Measurements from ENCODE around the gene GPC6. TPM values are rescaled to one million over a fixed set of nuclear protein-coding genes. Genes with fewer than 3 reads are reported as not detected.
"Not testable (repeated sequence)": the region's sequence is repeated elsewhere in the genome, so short reads cannot be mapped to it uniquely, and the experiment has no call there.

The GPC6 gene
- total RNA-seq, 1 experiment from 2014 or later = 0.22 TPM

DNA sequence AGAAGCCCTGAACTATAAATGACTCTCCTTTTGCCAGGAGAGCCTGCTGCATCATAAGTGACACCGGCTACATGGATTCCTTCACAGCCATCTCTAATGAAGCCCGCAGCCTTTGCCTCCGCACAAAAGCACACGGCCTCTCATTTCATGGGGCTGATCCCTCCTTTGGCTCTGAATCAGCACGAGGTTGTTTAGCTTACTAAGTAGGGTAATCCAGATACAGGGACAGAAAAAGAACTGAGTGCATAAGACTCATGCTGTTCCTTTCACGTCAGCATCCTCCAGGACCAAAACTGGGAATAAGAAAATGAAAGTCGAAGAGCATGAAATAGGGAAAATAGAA lies 1116.6 kb downstream of the GPC6 start:
- H3K4me2 ChIP-seq (ENCODE audit: low read length) = no peak overlapping the region
- no peaks in the 10 kb centered on the region for H3K27me3 ChIP-seq (ENCODE audit: insufficient read depth, low read length)
- no peaks in the 10 kb centered on the region for H3K79me2 ChIP-seq (ENCODE audit: insufficient read depth, low read length)
- H3K36me3 ChIP-seq (ENCODE audit: control insufficient read depth in 1 of 2, insufficient read depth in 2 of 2, low read length in 2 of 2) = no peaks in the 10 kb centered on the region
- TF ChIP-seq, protein P1, sequence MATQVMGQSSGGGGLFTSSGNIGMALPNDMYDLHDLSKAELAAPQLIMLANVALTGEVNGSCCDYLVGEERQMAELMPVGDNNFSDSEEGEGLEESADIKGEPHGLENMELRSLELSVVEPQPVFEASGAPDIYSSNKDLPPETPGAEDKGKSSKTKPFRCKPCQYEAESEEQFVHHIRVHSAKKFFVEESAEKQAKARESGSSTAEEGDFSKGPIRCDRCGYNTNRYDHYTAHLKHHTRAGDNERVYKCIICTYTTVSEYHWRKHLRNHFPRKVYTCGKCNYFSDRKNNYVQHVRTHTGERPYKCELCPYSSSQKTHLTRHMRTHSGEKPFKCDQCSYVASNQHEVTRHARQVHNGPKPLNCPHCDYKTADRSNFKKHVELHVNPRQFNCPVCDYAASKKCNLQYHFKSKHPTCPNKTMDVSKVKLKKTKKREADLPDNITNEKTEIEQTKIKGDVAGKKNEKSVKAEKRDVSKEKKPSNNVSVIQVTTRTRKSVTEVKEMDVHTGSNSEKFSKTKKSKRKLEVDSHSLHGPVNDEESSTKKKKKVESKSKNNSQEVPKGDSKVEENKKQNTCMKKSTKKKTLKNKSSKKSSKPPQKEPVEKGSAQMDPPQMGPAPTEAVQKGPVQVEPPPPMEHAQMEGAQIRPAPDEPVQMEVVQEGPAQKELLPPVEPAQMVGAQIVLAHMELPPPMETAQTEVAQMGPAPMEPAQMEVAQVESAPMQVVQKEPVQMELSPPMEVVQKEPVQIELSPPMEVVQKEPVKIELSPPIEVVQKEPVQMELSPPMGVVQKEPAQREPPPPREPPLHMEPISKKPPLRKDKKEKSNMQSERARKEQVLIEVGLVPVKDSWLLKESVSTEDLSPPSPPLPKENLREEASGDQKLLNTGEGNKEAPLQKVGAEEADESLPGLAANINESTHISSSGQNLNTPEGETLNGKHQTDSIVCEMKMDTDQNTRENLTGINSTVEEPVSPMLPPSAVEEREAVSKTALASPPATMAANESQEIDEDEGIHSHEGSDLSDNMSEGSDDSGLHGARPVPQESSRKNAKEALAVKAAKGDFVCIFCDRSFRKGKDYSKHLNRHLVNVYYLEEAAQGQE (IDR thresholded peaks at IDR 0.05; ENCODE audit: low read depth) = no peak
- TF ChIP-seq CEBPB (IDR thresholded peaks at IDR 0.05; ENCODE audit: low read depth) = no peak
- TF ChIP-seq SRF (IDR thresholded peaks at IDR 0.05; ENCODE audit: low read depth) = no peak
- TF ChIP-seq SIN3A (IDR thresholded peaks at IDR 0.05; ENCODE audit: low read depth) = no peak
- TF ChIP-seq EZH2phosphoT487 (IDR thresholded peaks at IDR 0.05; ENCODE audit: borderline replicate concordance) = no peak
- no peak for TF ChIP-seq TCF7L2 (IDR thresholded peaks at IDR 0.05; ENCODE audit: borderline replicate concordance, extremely low read depth, insufficient read depth, insufficient read length)
- no peak for TF ChIP-seq RAD21 (IDR thresholded peaks at IDR 0.05; ENCODE audit: low read depth)
- no peak for TF ChIP-seq EGR1 (IDR thresholded peaks at IDR 0.05; ENCODE audit: low read depth)
- TF ChIP-seq ELF1 (IDR thresholded peaks at IDR 0.05; ENCODE audit: borderline replicate concordance, low read depth) = no peak
- no peak for TF ChIP-seq CBX3 (IDR thresholded peaks at IDR 0.05; ENCODE audit: low read depth)
- no peak for TF ChIP-seq YY1 (IDR thresholded peaks at IDR 0.05; ENCODE audit: extremely low read depth, insufficient replicate concordance, low read depth, low read length)
- no peak for TF ChIP-seq JUND (IDR thresholded peaks at IDR 0.05)
- H2AFZ ChIP-seq (ENCODE audit: low read depth, low read length, poor library complexity, severe bottlenecking) = no peak overlapping the region
- H4K20me1 ChIP-seq (ENCODE audit: insufficient read depth) = no peaks in the 10 kb centered on the region
- ATAC-seq (no peak), DNase-seq (ENCODE audit: low read depth, low spot score) (no peak)
- H3K9me3 ChIP-seq (ENCODE audit: control insufficient read depth in 1 of 2, insufficient read depth in 1 of 2, low read depth in 1 of 2, low read length in 2 of 2) = no peaks in the 10 kb centered on the region; a peak in 1 of 4 replicates
- no peak overlapping the region for H3K27ac ChIP-seq (ENCODE audit: low read depth, low read length)
- no peaks in the 10 kb centered on the region for H3K9me2 ChIP-seq (ENCODE audit: insufficient read depth)
- RAD21 ChIA-PET (ENCODE audit: low non-redundant PET in 1 of 2, low total read pairs in 2 of 2, uncharacterized antibody in 2 of 2, unreplicated experiment in 2 of 2) = no interaction called here
- no TSS peak for BruUV-seq (replicated peaks)
- POLR2A ChIA-PET = no interaction called here
- H3K4me3 ChIP-seq (replicated peaks in 1 of 2; ENCODE audit: low read depth in 1 of 2, low read length in 2 of 2) = no peak overlapping the region
- H3K9ac ChIP-seq (ENCODE audit: low read length) = no peak overlapping the region
- no peaks in the 10 kb centered on the region for H3K4me1 ChIP-seq (ENCODE audit: control insufficient read depth in 1 of 2, insufficient read depth in 2 of 2, low read length in 2 of 2)
- intact Hi-C loops (cut with micrococcal nuclease) = no loop called here
- CTCF ChIA-PET = no interaction called here

DNA sequence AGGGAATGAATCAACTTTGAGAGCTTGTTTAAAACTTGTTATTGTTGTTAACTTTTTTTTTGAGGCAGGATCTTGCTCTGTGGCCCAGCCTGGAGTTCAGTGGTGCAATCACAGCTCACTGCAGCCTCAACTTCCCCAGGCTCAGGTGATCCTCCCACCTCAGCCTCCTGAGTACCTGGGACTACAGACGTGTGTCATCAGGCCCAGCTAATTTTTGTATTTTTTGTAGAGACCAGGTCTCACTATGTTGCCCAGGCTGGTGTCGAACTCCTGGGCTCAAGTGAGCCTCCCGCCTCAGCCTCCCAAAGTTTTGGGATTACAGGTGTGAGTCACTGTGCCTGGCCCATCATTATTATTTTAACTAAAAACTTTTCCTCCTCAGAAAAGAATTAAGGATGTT lies 1117.1 kb downstream of the GPC6 start:
- DNase-seq (ENCODE audit: low read depth, low spot score); H3K9me3 ChIP-seq (ENCODE audit: control insufficient read depth in 1 of 2, insufficient read depth in 1 of 2, low read depth in 1 of 2, low read length in 2 of 2); BruUV-seq (replicated peaks); POLR2A ChIA-PET; RAD21 ChIA-PET (ENCODE audit: low non-redundant PET in 1 of 2, low total read pairs in 2 of 2, uncharacterized antibody in 2 of 2, unreplicated experiment in 2 of 2); ATAC-seq; H3K79me2 ChIP-seq (ENCODE audit: insufficient read depth, low read length); H3K4me2 ChIP-seq (ENCODE audit: low read length); H2AFZ ChIP-seq (ENCODE audit: low read depth, low read length, poor library complexity, severe bottlenecking); H3K36me3 ChIP-seq (ENCODE audit: control insufficient read depth in 1 of 2, insufficient read depth in 2 of 2, low read length in 2 of 2); CTCF ChIA-PET; H3K4me1 ChIP-seq (ENCODE audit: control insufficient read depth in 1 of 2, insufficient read depth in 2 of 2, low read length in 2 of 2); H3K9me2 ChIP-seq (ENCODE audit: insufficient read depth); H3K4me3 ChIP-seq (replicated peaks in 1 of 2; ENCODE audit: low read depth in 1 of 2, low read length in 2 of 2); H4K20me1 ChIP-seq (ENCODE audit: insufficient read depth); intact Hi-C loops (cut with micrococcal nuclease); H3K27me3 ChIP-seq (ENCODE audit: insufficient read depth, low read length); H3K27ac ChIP-seq (ENCODE audit: low read depth, low read length); H3K9ac ChIP-seq (ENCODE audit: low read length): not testable (repeated sequence)
